Inflammatory macrophage treated with lipopolysaccharide for 1 hour (primary cell): ENCODE measurements around the gene H3-3A.
A peak's percentile ranks its signal among the peaks of the same experiment; 100 is the strongest.

ENCODE experiments used
- DNase-seq, 2 donors: peaks; one replicate each; pipeline ENCODE4 v3.0.0-alpha.2; 2020 to 2022

The H3-3A gene

GRCh38 chr1:226062558-226063223, at the start of gene H3-3A:
TSS of gene H3-3A (plus strand) at chr1:226062716. CDS start at chr1:226064352, 1,636 bp downstream.
- peak; percentile 95 to 99 for DNase-seq

- DNase-seq, result no peak
Measured at GRCh38 chr1:226017070-226017469, 45.4 kb upstream of the H3-3A start.

- no peak for DNase-seq
Measured at GRCh38 chr1:226019572-226019971, 42.9 kb upstream of the H3-3A start.

GRCh38 chr1:226021401-226021800, 41.1 kb upstream of the H3-3A start:
- DNase-seq, result no peak

- DNase-seq, result no peak
Measured at GRCh38 chr1:226021801-226022200, 40.7 kb upstream of the H3-3A start.

GRCh38 chr1:226023735-226024134, 38.8 kb upstream of the H3-3A start:
- no peak for DNase-seq

DNA sequence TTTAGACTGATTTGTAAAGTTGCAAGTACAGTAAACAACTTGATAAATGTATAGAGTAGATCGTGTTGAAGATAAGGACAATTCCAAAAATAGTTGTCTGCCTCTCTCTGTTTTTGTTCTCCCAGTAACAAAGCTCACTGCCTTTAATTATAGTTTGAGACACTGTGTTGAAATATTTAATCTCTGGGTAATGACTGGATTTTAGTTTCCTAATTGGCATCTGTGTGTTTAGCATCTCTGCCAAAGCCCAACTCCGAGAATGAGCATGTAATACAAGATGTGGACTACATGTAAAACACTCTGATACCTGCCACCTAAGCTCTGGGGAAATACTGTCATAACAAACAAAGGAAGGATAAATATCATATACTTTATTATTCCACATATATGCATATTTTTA, 35.7 kb upstream of the H3-3A start:
- DNase-seq, result no peak

DNA sequence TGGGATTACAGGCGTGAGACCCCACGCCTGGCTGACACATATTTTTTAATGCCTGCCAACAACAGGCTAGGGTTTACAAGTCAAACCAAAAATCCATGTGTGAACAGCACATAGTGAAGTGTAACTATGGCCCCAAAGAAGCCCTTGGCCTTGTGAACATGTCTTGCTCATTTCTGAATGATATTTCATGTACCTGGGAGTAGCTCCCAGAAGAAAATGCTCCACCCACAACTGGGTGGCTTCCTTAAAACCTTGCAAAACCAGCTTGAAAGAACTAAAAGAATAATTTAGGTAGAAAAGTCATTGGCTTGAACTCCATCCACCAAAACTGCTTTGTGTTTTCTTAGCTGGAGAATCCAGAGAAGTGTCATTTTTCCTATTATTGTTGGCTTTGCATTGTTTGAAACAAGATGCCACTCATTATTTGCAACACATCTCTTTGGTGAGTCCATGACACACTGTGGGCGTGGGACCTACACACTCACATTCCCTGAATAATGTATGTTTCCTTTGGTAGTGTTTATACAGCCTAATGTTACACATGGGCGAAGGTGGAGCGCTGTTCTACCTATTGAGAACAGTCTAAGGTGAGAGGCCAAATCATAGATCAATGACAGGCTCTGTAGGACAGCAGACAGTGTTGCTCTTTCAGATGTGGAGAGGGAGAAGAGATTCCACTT, 34.8 kb upstream of the H3-3A start:
- no peak for DNase-seq

DNA sequence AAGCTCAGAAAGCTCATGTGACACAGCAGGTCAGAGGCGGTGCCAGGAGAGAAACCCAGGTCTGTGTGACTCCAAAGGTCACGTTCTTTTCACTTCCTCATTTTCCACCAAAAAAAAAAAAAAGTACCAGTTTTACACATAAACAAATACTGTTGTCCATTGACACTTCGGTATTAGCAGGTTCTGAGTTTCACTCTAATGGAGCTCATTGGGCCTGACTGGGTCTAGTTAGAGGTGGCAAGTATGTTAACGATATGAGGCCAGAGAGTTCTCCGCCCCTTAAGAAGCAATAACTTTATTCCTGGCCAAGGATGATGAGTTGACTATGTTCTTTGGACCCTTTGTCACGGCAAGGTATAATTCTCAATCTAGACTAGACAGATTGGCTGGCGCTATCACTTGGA, 33.4 kb upstream of the H3-3A start:
- peak; percentile 77 to 93 for DNase-seq

DNA sequence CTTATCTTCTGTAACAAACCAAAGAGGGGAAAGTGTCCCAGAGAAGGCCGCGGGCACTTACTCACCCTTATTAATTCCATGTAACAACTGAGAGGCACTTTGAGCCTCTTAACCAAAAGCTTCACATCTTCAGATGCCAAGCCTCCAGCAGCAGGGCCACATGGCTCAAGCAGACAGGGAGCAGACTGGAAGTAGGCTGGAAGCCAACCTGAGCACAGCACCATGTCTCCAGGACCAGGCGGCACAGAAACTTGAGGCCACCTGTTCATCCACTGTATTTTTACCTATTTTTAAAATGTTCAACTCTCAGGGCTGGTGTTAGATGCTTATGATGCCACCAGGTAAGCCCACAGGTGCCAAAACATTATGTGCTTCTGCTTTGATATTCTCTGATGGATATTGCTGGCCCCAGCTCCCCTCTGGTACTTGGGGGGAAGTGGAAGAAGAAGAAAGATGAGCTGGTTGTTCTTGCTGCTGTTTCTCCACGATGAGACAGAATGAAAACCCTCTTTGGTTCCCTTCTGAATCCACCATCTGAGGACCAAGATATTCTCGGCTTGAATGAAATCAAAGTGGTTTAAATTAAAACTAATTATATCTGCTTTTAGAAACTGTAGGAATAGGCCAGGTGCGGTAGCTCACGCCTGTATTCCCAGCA, 32.8 kb upstream of the H3-3A start:
- no peak for DNase-seq

DNA sequence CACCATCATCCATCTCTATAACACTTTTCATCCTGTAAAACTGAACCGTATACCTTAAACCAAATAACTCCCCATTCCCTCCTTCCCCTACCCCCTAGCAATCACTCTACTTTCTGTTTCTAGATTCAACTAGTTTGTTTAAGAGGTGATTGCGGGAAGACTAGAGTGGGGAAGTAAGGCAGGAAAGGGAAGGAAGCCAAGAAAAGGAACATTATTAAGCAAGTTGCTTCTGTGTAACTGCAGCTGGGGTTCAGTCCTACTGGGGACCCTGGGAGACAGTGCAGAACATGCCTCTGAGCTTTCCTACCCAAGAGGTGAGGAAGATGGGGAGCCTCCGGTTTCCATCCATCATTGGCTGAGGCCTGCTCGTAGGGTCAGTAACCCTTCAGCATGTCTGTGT, 28.9 kb upstream of the H3-3A start:
- peak; percentile 41 to 60 for DNase-seq

DNA sequence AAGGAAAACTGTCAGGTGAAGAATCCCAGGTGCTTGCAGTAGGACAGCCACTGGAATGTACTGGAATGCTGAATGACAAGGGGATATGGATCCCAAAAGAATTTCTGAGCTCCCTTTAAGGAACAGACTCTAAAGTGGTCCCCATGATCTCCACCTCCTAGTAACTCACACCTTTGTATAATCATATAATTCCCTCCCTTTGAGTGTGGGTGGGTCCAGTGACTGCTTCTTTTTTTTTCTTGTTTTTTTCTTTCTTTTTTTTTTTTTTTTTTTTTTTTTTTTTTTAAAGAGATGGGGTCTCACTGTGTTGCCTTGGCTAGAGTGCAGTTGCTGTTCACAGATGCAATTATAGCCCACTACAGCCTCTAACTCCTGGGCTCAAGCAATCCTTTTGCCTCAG, 28.5 kb upstream of the H3-3A start:
- no peak for DNase-seq

DNA sequence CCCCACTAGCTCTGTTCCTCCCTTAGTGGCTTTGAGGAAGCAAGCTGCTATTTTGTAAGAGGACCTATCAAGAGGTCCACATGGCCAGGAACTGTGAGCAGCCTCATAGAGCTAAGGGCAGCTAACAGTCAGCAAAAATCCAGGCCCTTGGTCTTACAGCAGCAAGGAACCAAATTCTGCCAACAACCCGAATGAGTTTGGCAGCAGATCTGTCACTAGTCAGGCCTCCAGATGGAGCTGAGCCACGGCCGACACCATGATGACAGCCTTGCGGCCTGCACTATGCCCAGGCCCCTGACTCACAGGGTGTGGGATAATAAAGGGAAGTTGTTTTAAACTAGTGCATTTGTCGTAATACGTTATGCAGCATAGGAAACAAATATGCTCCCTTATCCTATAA, 28.0 kb upstream of the H3-3A start:
- peak; percentile 91 to 98 for DNase-seq

- DNase-seq, result no peak
Measured at GRCh38 chr1:226035915-226036314, 26.6 kb upstream of the H3-3A start.

DNA sequence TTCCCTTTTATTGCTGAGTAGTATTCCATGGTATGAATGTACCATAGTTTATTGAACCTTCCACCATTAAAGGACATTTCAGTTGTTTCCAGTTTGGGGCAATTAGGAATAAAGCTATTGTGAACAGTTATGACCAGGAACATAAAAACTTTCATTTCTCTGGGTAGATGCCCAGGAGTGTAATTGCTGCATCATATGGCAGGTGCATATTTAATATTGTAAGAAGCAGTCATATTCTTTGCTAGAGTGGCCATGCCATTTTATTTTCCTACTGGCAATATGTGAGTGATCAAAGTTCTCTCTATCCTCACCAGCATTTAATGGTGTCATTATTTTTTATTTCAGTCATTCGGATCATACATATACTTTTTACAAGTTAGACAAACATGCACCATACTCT, 23.9 kb upstream of the H3-3A start:
- DNase-seq, result no peak

DNA sequence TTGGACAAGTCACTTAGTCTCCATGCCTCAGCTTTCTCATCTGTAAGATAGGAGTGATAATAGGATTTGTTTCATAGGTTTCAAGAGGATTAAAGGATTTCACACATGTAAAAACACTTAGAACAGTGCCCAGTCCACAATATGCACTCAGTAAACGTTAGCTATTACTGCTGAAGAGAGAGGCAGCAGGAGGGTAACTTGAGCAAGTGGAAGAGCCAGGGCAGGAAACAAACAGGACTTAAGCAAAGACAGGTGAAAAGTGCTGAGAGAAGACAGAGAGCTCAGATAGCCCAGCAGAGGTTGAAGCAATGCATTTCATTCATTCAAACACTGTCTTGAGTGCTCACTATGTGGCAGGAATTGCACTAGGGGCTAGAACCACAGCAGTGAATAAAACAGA, 21.1 kb upstream of the H3-3A start:
- no peak for DNase-seq

DNA sequence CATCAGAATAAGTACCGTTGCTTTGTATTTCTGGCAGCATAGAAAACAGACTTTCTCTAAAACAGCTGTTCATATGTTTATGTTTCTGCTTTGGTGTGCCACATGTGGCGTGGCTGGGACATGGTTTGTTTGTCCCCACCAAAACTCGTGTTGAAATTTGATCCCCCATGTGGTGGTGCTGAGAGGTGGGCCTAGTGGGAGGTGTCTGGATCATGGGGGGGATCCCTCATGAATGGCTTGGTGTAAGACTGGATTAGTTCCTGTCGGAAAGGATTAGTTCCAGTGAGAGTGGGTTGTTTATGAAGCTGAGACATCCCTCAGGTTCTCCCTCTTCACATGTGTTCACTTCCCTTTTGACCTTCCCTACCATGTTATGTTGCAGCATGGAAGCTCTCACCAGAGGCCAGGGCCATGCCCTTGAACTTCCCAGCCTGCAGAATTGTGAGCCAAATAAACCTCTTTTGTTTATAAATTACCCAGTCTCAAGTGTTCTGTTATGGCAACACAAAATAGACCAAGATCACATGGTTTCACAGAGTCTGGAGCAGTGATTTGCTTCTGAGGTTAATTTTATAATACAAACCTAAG, 17.9 kb upstream of the H3-3A start:
- DNase-seq, result peak in 1 of 2 donors; percentile 55

- peak; percentile 79 to 89 for DNase-seq
Measured at GRCh38 chr1:226046240-226046639, 16.3 kb upstream of the H3-3A start.

DNA sequence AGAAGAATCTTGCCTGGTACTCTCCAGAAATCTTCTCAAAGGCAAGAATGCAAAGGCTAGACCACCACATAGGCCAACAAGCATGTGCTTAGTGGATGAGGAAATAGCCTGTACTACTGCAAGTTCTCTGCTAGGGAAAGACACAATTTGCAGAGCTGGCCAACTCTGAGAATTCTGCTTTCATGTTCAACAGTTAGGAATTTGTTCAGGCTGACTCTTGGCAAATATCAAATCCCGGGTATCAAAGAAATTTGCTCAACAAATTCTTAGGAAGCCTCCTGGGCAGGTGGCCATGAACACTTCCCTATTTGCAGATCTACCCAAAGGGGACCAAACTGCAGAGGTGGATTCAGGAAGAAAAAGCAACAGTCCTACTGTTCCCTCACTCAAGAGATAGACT, 15.0 kb upstream of the H3-3A start:
- no peak for DNase-seq

DNA sequence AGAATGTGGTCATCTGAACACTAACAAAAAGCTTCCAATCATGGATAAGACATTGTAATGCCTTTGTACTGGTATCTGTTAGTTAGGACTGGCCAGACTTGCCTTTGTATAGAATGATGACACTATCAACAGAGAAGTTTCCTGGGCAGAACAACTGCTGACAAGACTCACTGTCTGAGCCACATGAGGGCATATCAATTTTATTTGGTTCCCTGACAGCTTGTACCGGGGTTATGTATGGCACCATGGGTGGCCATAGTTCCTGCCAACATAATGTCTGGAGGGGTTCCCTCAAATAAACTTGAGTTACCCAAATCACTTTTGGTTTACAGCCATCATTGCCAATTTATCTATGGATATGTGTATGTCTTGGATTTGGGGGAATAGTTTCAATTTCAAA, 13.6 kb upstream of the H3-3A start:
- DNase-seq, result no peak

GRCh38 chr1:226050133-226050532, 12.4 kb upstream of the H3-3A start:
- DNase-seq, result no peak

GRCh38 chr1:226051365-226051764, 11.2 kb upstream of the H3-3A start:
- DNase-seq, result peak; percentile 77 to 83

GRCh38 chr1:226052061-226052460, 10.5 kb upstream of the H3-3A start:
- DNase-seq, result no peak
